Thyroid gland (tissue), 4 donors: ENCODE measurements around the gene RGS5.

Source experiments
- CTCF ChIP-seq, 6 experiments: fragments of 200-600 bp in 3 of 6; fragments of 450-650 bp in 3 of 6; sonication (generic) in 3 of 6; IDR thresholded peaks; one replicate each; pipeline ENCODE4 v1.5.1; 2016 to 2019; ENCODE audit warnings: antibody characterized with exemption in 6 of 6, mild to moderate bottlenecking in 2 of 6, inconsistent platforms in 1 of 6, moderate library complexity in 1 of 6
- POLR2A ChIP-seq, 2 donors: fragments of 450-650 bp; IDR thresholded peaks; one replicate each; pipeline ENCODE4 v1.6.1; 2017; ENCODE audit warnings: antibody characterized with exemption in 2 of 2, mild to moderate bottlenecking in 2 of 2, moderate library complexity in 1 of 2

- no peak for TF ChIP-seq CTCF (IDR thresholded peaks at IDR 0.05)
- no peak for TF ChIP-seq POLR2A (IDR thresholded peaks at IDR 0.05)
Measured at GRCh38 chr1:163205513-163205912, 2.8 kb upstream of the RGS5 start.
